ENCODE data around the gene NUF2.
"Not testable (repeated sequence)": the region's sequence is repeated elsewhere in the genome, so short reads cannot be mapped to it uniquely, and the experiment has no call there.

NUF2 gene

DNA sequence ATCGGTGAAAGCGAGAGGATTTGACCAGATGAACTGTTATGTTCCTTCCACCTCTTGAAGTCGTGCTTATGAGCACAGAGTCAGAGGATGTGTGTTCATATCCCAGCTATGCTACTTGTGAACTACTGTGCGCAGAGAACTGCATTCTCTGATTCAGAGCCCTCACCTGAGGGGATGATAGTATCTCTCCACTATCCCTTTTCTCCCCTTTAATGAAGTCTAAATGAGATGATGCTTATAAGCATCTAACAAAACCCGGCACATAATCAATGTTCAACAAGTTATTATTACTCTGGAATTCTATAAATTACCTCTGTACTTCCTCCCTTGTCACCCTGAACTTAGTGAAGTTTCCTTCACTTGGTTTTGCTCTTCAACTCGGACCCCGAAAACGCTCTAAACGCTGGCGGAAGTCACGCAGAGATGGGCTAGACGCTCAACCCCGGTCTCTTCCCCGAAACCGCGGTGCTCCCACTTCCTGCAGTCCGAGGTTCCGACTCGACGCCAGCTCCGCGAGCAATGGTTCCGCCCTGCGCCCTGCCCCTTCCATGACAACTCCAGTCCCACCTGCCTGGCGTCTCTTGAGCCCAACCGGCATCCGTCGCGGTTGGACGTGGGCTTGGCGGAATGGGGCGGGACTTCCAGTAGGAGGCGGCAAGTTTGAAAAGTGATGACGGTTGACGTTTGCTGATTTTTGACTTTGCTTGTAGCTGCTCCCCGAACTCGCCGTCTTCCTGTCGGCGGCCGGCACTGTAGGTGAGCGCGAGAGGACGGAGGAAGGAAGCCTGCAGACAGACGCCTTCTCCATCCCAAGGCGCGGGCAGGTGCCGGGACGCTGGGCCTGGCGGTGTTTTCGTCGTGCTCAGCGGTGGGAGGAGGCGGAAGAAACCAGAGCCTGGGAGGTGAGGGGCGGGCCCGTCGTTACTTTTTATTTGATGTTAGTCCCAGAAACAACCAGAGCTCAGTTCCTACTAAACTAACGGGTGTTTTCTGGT, at the start of gene NUF2:
Gene NUF2 (plus strand): TSS at position 644 of the 995 bp plus-strand sequence. CDS start 4,098 bp downstream, outside the sequence.
- DNase-seq (ENCODE audit: low read depth) = peak; percentile 93

DNA sequence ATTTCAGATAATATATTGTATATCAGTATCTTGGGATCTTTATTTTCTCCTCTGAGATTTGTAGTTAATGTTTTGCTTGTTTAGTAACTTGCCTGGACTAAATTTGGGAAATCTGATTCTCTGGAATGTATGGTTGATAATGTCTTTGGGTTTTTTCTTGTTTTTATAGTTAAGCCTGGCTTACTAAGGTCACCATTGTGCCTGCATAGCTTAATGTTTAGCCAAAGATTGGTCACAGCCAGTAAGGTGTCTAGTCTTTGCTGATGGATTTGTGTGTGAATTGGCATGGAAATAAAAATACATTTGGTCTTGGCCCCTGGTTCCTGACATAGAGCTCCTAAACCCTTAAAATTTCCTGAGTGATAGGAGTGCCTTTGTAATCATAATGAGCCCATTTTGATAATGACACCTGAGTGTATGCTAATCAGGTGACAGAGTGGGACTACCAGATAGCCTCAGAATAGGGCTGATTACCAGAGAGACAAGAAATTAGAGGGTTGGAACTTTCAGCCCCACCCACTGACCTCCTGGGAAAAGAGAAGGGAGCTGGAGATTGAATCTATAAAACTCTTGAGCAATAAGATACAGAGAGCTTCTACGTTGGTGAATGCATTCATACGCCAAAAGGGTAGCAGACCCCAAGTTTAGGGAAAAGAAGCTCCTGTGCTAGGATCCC, 47.9 kb upstream of the NUF2 start:
- DNase-seq (ENCODE audit: low read depth) = no peak

DNA sequence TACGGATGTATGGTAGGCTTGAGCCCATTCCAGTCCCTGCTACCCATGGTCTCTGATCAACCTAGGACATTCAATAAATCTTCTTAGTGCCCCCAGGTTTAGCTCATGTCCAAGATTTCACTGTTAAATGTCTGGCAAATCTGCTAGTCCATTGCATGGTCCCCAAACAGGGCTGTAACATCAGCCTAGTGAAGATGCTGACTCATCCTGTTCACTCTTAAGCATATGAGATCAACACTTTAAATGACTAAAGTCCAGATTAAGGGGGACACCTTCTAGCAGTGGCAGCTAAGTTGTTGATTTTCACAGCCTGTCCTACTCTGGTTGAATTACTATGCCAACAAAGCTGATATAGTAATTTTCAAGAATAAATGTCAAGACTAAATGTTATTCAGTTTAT, 46.5 kb upstream of the NUF2 start:
- no peak for DNase-seq (ENCODE audit: low read depth)

DNA sequence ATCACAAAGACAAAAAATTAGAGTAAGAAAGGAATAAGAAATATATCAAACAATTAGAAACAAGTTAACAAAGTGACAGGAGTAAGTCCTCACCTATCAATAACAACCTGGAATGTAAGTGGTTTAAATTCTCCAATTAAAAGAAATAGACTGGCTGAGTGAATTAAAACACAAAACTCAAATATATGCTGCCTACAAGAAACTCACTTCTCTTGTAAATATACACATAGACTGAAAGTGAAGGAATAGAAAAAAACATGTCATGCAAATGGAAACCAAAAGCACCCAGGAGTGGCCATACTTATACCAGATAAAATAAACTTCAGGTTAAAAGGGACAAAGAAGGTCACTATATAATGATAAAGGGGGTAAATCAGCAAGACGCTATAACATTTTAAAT, 43.2 kb upstream of the NUF2 start:
- DNase-seq (ENCODE audit: low read depth) = no peak

DNA sequence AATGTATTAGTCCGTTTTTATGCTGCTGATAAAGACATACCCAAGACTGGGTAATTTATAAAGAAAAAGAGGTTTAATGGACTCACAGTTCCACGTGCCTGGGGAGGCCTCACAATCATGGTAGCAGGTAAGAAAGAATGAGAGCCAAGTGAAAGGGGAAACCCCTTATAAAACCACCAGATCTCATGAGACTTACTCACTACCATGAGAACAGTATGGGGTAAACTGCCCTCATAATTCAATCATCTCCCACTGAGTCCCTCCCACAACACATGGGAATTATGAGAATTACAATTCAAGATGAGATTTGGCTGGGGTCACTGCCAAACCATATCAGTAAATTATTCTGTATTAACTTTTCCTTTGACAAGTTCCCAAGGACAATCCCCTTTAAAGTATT, 36.9 kb upstream of the NUF2 start:
- not testable (repeated sequence) for DNase-seq (ENCODE audit: low read depth)

- DNase-seq (ENCODE audit: low read depth) = no peak
These were observed 31.6 kb upstream of the NUF2 start for GRCh38 chr1:163290025-163290640.

DNA sequence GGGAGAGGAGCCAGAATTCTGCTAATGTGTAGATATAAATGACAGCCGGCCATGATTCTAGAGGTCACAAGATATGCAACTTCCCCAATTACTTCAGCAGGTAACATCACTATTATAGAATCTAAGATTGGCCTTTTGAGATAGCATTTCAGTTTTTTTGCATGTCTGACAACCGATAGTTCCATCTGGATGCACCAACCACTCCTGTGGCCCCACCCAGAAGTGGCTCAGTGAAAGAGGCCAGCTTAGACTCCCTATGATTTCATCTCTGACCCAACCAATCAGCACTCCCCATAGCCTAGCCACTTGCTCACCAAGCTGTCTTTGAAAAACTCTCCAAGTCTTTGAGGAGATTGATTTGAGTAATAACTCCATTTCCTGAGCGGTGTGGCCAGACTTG, 30.3 kb upstream of the NUF2 start:
- DNase-seq (ENCODE audit: low read depth) = no peak

DNA sequence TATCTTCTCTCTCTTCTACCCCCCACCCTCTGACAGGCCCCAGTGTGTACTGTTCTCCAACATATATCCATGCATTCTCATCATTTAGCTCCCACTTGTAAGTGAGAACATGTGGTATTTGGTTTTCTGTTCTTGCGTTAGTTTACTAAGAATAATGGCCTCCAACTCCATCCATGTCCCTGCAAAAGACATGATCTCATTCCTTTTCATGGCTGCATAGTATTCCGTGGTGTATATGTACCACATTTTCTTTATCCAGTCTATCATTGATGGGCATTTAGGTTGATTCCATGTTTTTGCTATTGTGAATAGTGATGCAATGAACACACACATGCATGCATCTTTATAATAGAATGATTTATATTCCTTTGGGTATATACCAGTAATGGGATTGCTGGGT, 29.6 kb upstream of the NUF2 start:
- not testable (repeated sequence) for DNase-seq (ENCODE audit: low read depth)

- not testable (repeated sequence) for DNase-seq (ENCODE audit: low read depth)
These were observed 28.3 kb upstream of the NUF2 start for GRCh38 chr1:163293497-163293896.

DNA sequence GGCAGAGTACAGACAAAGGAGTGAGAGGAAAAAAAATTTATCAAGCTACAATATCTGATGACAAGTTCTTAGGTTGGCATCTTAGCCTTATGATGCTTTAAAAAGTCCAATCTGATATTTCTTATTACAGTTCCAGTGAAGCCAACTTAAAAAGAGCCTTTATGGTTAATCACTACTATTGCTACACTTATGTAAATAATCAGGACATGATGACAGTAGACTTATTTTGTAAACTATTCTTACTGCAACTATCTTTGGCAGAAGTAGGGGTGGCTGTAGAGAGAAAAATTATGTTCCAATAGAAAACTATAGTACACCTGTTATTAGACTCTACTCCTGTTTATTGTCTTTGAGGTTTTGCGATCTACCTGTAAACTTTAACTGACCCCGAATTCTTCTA, 25.8 kb upstream of the NUF2 start:
- no peak for DNase-seq (ENCODE audit: low read depth)

DNA sequence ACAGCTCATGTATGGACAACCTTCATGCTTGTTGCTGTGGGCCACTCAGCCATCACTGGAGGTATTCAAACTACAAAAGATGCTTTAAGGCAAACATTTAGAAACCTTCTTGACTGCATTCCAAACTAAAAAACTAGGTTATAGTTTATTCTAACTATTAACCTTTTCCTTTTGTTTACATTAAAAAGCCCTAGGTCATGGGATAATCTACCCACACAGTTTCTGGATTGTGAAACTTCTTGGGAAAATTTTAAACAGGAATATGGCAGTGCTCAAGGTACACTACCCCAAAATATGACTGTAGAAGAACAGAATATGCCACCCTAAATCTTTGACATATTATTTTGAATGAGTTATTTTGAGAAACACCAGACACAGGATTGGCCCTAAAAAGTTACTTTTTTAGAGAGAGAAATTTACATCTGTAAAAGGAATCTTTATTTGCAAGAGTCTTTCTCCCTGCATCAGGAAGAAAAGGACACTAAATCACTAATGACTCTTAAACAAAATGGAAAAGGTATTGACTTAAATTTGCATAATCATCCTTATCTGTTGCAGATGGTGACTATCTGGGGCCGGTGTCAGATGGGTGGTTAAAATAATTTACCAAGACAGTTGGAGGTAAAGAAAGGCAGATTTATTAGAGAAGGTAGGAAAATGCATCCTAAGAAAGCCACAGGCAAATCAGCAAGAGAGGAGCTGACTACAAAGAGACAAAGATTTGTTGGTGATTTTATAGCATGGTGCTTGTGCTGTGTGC, 25.1 kb upstream of the NUF2 start:
- no peak for DNase-seq (ENCODE audit: low read depth)

- no peak for DNase-seq (ENCODE audit: low read depth)
These were observed 23.4 kb upstream of the NUF2 start for GRCh38 chr1:163298365-163298764.

DNA sequence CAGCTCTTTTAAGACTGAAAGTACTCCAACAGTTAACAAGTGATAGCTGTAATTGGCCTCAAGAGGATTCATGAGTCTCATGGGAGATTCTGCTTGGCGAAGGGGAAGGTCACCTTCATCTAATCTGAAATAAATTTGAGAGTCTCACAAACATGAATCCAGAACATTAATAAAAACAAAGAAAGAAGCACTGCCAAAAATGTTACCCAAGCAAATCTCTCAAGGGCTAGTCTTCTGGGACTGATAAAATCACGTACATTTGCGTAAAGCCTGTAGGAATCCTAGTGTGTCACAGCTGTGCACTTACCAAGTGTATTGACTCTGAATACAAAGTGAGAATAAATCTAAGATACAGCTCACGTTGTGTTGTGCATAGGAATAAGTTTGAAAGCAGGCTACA, 21.2 kb upstream of the NUF2 start:
- no peak for DNase-seq (ENCODE audit: low read depth)

DNA sequence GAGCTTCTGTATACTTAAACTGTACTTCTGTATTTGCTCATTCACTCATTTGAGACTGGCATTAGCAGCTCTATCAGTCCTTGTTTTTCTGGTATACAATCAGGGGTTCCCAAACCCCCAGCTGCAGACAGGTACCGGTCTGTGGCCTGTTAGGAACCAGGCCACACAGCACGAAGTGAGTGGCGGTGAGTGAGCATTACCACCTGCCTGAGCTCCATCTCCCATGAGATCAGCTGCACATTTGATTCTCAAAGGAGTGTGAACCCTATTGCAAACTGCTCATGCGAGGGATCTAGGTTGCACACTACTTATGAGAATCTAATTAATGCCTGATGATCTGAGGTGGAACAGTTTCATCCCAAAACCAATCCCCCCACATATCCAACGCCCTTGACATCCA, 18.2 kb upstream of the NUF2 start:
- DNase-seq (ENCODE audit: low read depth) = no peak

- DNase-seq (ENCODE audit: low read depth) = no peak
These were observed 16.3 kb upstream of the NUF2 start for GRCh38 chr1:163305441-163305840.

- DNase-seq (ENCODE audit: low read depth) = no peak
These were observed 14.1 kb upstream of the NUF2 start for GRCh38 chr1:163307479-163308171.

DNA sequence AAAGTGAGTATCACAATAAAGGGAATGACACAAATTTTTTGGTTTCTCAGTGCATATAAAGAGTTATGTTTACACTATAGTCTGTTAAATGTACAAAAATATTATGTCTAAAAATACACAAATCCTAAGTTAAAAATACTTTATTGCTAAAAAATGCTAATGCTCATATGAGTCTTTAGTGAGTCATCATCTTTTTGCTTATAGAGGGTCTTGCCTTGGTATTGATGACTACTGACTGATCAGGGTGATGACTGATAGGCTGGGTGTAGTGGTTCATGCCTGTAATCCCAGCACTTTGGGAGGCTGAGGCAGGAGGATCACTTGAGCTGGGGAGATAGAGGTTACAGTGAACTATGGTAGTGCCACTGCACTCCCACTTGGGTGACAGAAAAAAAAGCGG, 12.9 kb upstream of the NUF2 start:
- no peak for DNase-seq (ENCODE audit: low read depth)

DNA sequence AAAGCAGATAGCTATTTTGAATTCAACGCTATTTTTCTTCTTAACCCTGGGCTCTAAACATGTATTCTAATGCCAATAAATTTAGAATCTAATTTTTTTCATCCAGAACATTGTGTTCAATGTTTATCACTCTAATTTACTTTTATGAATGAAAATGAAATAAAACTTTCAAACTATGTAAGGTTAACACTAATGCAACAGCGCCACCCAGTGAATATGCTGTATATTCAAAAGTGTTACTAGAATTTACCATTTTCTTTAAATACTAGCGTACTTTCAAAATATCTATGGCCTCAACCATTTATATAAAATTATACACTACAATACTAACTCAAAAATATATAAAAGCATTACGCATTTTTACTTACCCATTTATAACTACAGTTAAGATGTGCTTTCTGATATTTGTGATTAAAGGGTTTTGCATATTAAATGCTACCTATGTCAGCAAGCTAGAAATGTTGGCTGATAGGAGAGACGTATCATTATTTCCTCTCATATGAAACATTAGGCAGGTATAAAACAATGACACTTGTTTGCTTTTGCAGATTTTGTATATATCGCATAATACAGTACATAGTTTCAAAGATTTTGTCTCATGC, 5.9 kb upstream of the NUF2 start:
- DNase-seq (ENCODE audit: low read depth) = no peak

GRCh38 chr1:163320891-163321290, 863 bp upstream of the NUF2 start:
- no peak for DNase-seq (ENCODE audit: low read depth)

- not testable (repeated sequence) for DNase-seq (ENCODE audit: low read depth)
These were observed 1.6 kb downstream of the NUF2 start for GRCh38 chr1:163323339-163323738.

- no peak for DNase-seq (ENCODE audit: low read depth)
These were observed 9.4 kb downstream of the NUF2 start for GRCh38 chr1:163331116-163331515.
